ENCODE results near the gene CYP4F8. TPM values are rescaled to one million over a fixed set of nuclear protein-coding genes. Genes with fewer than 3 reads are reported as not detected.

The CYP4F8 gene
- total and polyA plus RNA-seq, 8 donors = 0.04 to 0.10 TPM; not detected in 6

- H3K27ac ChIP-seq = peak within 1 kb of the TSS in 1 of 2 donors; percentile 78
- DNase-seq = peak in 3 of 4 donors; percentile 26 to 89 (median 76)
- TF ChIP-seq CTCF (IDR thresholded peaks at IDR 0.05) = no peak
- no peaks in the 10 kb centered on the region for H3K36me3 ChIP-seq
- no peaks in the 10 kb centered on the region for H3K9me3 ChIP-seq
- no peak within 1 kb of the TSS for H3K4me3 ChIP-seq
- intact Hi-C loops (cut with DNase I) = no loop called here
- peaks cover 0 to 8% of the 10 kb centered on the region in 2 donors for H3K27me3 ChIP-seq
- ATAC-seq = peak; percentile 96
- peaks cover 0 to 25% of the 10 kb centered on the region in 2 donors for H3K4me1 ChIP-seq
Measured at GRCh38 chr19:15640294-15640903, 25.4 kb downstream of the CYP4F8 start, which contains the start of gene CYP4F3. Gene CYP4F3 (plus strand): TSS chr19:15640897. CDS start chr19:15641416, 519 bp downstream.

DNA sequence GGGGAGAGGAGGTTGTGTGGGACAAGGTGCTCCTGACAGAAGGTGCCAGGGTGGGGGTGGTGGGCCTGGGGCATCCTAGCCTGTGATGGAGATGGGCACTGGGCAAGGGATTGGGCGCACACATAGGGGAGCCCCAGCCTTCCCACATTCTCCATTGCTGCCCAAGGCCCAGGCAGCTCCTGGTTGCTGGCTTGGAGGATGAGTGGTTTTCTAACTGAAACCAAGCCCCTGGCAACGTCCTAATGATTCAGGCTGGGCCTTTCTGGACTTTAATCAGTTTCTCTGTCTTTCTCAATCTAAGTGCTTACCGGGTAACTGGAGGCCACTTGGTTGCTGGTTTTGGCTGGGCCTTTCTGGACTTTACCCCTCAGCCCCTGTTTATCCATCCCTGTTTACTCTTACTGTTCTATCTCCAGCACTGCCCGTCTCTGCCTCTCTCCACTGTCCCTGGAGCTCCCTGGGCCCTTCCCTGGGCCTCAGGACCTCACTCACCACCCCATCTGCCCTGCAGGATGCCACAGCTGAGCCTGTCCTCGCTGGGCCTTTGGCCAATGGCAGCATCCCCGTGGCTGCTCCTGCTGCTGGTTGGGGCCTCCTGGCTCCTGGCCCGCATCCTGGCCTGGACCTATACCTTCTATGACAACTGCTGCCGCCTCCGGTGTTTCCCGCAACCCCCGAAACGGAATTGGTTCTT lies 26.0 kb downstream of the CYP4F8 start:
- Histone ChIP-seq H3K4me1 (peaks cover 0 to 25% of the 10 kb centered on the region in 2 donors), H3K27ac (peak overlapping the region in 1 of 2 donors; percentile 78), H3K9me3 (no peaks in the 10 kb centered on the region), H3K27me3 (peaks cover 0 to 2% of the 10 kb centered on the region in 2 donors), H3K36me3 (no peaks in the 10 kb centered on the region), H3K4me3 (no peak overlapping the region)
- no peak for TF ChIP-seq CTCF (IDR thresholded peaks at IDR 0.05)
- DNase-seq = no peak
- intact Hi-C loops (cut with DNase I) = no loop called here
- peak; percentile 20 for ATAC-seq

DNA sequence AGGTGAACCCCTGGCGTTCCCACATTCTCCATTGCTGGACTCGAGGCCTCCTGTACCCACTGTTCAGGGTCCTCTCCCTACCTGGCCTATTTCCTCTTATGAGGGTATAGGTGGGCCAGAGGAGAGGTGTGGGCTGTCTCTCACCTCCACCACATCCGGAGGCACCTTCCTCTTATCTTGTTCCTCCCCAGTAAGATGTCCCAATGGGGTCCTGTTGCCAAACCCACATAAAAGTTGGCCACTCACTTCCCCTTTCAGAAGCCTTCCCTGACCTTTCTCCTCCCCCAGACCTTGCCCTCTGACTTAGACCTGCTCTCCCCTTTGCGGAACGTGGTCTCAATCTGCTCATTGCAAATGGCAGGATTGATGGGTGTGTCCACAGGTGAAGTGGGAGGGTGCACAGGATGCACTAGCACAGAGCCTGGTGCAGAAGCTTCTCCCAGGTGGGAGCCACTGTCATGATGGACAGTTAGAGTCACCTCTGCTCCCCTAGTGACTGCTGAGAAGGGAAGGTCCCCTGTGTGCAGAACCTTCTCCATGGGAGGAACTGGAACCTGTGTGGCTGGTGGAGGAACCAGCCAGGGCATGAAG lies 27.0 kb downstream of the CYP4F8 start:
- DNase-seq (no peak), ATAC-seq (no peak)
- peaks cover 0 to 25% of the 10 kb centered on the region in 2 donors for H3K4me1 ChIP-seq
- no peak overlapping the region for H3K4me3 ChIP-seq
- no peaks in the 10 kb centered on the region for H3K36me3 ChIP-seq
- intact Hi-C loops (cut with DNase I) = no loop called here
- H3K27me3 ChIP-seq = no peaks in the 10 kb centered on the region
- no peak for TF ChIP-seq CTCF (IDR thresholded peaks at IDR 0.05)
- no peaks in the 10 kb centered on the region for H3K9me3 ChIP-seq
- H3K27ac ChIP-seq = peak overlapping the region in 1 of 2 donors; percentile 78

GRCh38 chr19:15642807-15643206 lies 27.8 kb downstream of the CYP4F8 start:
- Histone ChIP-seq H3K4me1 (peaks cover 0 to 25% of the 10 kb centered on the region in 2 donors), H3K4me3 (no peak overlapping the region), H3K9me3 (no peaks in the 10 kb centered on the region), H3K36me3 (no peaks in the 10 kb centered on the region), H3K27ac (peak overlapping the region in 1 of 2 donors; percentile 78), H3K27me3 (peaks cover 0 to 5% of the 10 kb centered on the region in 2 donors)
- no peak for ATAC-seq
- intact Hi-C loops (cut with DNase I) = no loop called here
- TF ChIP-seq CTCF (IDR thresholded peaks at IDR 0.05) = no peak
- DNase-seq = no peak

DNA sequence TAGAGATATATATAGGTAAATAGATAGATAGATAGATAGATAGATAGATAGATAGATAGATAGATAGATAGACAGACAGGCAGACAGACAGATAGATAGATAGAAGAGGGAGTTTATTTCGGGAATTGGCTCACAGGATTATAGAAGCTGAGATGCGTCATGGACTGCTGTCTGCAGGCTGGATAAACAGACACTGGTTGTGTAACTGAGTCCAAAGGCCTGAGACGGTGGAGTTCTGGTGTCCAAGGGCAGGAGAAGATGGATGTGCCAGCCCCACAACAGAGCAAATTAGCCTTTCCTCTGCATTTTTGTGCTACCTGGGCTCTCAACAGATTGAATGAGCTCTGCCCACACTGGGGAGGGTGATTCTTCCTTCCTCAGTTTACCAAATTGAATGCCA lies 28.4 kb downstream of the CYP4F8 start:
- H3K4me1 ChIP-seq = peaks cover 0 to 25% of the 10 kb centered on the region in 2 donors
- no peaks in the 10 kb centered on the region for H3K9me3 ChIP-seq
- H3K4me3 ChIP-seq = no peak overlapping the region
- DNase-seq = no peak
- ATAC-seq = no peak
- H3K36me3 ChIP-seq = no peaks in the 10 kb centered on the region
- intact Hi-C loops (cut with DNase I) = no loop called here
- peaks cover 0 to 5% of the 10 kb centered on the region in 2 donors for H3K27me3 ChIP-seq
- TF ChIP-seq CTCF (IDR thresholded peaks at IDR 0.05) = no peak
- no peak overlapping the region for H3K27ac ChIP-seq
